Measurements from ENCODE around the gene SOX2. TPM values are rescaled to one million over a fixed set of nuclear protein-coding genes. Genes with fewer than 3 reads are reported as not detected.
"Not testable (repeated sequence)": the region's sequence is repeated elsewhere in the genome, so short reads cannot be mapped to it uniquely, and the experiment has no call there.

The SOX2 gene
- total RNA-seq, 1 donor from 2014 or later, result 10.4 TPM

GRCh38 chr3:181757694-181758306, 46.1 kb downstream of the SOX2 start:
- peak; percentile 14 for DNase-seq

DNA sequence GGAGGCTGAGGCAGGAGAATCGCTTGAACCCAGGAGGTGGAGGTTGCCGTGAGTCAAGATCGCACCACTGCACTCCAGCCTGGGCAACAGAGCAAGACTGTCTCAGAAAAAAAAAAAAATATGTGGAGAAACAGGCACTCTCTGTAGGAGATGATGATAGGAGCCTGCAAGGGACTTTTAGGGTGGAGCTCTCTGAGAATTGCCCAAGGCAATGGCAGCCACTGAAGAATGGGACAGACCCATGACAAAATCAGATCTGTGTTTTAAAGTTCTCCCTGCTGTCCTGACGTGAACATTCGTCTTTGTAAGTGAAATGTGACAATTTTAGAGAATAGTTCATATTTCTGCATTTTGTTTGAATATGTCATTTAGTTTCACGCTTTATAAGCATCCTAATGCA, 50.2 kb downstream of the SOX2 start:
- DNase-seq, result no peak

DNA sequence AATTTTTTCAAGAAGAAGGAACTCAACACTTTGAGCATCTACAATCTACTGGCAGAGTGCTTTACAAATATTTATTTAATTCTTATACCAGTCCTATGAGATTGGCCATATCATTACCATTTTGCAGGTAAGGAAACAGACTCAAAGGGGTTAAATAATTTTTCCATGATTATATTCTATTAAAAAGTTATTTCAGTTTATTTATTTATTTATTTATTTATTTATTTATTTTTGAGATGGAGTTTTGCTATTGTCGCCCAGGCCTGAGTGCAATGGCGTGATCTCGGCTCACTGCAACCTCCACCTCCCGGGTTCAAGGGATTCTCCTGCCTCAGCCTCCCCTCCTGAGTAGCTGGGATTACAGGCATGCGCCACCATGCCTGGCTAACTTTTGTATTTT, 52.3 kb downstream of the SOX2 start:
- DNase-seq, result not testable (repeated sequence)

Small RNA genes lying within 50 kb of the gene (small RNA-seq; reads per million reads assigned to genes)
- gene RF01954 (ENCODE audit: low replicate concordance), result not detected

Data from tongue (tissue), 3 donors.